Neural cell (in vitro differentiated cells): Measurements from ENCODE around the gene HACD3.

Source experiments
- CTCF ChIP-seq: fragments of 450-650 bp; IDR thresholded peaks from 2 replicates; pipeline ENCODE4 v1.5.1; 2014; ENCODE audit warnings: antibody characterized with exemption, mild to moderate bottlenecking, moderate library complexity; ENCODE audit not compliant: poor library complexity, severe bottlenecking
- TAF1 ChIP-seq: IDR thresholded peaks from 2 replicates; pipeline ENCODE4 v1.6.1; 2012; ENCODE audit warnings: low read depth
- TF ChIP-seq, protein P1 (sequence below): IDR thresholded peaks from 2 replicates; pipeline ENCODE4 v1.6.1; 2012; ENCODE audit warnings: borderline replicate concordance

DNA sequence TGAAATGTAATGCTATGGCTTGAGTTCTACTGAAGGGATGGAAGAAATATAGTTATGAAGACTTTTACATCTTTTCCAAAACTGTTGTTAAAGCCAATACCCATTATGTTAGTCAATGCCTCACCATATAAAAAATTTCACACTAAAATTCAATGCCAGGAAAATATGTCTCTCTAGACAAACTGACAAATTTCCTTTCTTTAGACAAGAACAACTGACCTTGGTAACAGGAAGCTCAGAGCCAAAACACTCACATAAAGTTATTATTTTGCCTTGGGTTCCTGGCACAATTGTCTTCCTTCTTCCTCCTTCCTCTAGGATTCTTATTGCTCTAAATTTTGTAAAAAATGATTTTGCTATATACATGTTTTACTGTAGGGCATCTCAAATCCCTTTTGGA, 54.0 kb downstream of the HACD3 start:
- no peak for TF ChIP-seq CTCF
- TF ChIP-seq TAF1 = no peak
- TF ChIP-seq, protein P1, sequence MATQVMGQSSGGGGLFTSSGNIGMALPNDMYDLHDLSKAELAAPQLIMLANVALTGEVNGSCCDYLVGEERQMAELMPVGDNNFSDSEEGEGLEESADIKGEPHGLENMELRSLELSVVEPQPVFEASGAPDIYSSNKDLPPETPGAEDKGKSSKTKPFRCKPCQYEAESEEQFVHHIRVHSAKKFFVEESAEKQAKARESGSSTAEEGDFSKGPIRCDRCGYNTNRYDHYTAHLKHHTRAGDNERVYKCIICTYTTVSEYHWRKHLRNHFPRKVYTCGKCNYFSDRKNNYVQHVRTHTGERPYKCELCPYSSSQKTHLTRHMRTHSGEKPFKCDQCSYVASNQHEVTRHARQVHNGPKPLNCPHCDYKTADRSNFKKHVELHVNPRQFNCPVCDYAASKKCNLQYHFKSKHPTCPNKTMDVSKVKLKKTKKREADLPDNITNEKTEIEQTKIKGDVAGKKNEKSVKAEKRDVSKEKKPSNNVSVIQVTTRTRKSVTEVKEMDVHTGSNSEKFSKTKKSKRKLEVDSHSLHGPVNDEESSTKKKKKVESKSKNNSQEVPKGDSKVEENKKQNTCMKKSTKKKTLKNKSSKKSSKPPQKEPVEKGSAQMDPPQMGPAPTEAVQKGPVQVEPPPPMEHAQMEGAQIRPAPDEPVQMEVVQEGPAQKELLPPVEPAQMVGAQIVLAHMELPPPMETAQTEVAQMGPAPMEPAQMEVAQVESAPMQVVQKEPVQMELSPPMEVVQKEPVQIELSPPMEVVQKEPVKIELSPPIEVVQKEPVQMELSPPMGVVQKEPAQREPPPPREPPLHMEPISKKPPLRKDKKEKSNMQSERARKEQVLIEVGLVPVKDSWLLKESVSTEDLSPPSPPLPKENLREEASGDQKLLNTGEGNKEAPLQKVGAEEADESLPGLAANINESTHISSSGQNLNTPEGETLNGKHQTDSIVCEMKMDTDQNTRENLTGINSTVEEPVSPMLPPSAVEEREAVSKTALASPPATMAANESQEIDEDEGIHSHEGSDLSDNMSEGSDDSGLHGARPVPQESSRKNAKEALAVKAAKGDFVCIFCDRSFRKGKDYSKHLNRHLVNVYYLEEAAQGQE = no peak
